Measurements from ENCODE around the gene NHSL2.

The NHSL2 gene

DNA sequence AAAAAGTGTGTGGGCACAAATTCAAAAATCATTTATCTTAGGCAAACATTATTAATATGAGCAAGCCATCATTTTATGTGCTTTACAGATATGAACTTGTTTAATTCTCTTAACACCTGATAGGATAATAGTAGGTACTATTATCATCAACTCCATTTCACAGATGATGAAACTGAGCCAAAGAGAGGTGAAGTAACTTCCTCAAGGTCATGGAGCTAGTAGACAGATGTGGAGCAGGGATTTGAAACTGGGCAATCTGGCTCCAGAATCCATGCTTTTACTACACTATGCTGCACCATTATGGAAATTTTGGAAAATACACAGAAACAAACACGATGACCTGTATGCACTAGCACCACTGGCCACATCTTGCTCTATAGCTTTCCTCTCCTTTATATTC is 269.9 kb downstream of the NHSL2 start:
- DNase-seq (ENCODE audit: low read depth), result no peak

- peak; percentile 68 for DNase-seq (ENCODE audit: low read depth)
Observed at GRCh38 chrX:72181178-72182125, 270.8 kb downstream of the NHSL2 start, which contains the start of gene PIN4. TSS of gene PIN4 (plus strand) at chrX:72181757. CDS start at chrX:72181786, 29 bp downstream.

GRCh38 chrX:72182924-72183323 is 272.3 kb downstream of the NHSL2 start:
- no peak for DNase-seq (ENCODE audit: low read depth)

- DNase-seq (ENCODE audit: low read depth), result no peak
Observed at GRCh38 chrX:72201836-72202536, 291.3 kb downstream of the NHSL2 start.
